MCF 10A (cell line): Measurements from ENCODE around the gene CLIP3. TPM values are rescaled to one million over a fixed set of nuclear protein-coding genes. Genes with fewer than 3 reads are reported as not detected.
"Not testable (repeated sequence)": the region's sequence is repeated elsewhere in the genome, so short reads cannot be mapped to it uniquely, and the experiment has no call there.

Experiments
- BruUV-seq: library from RNA; stranded (reverse); fragments of 400-500 nt; replicated peaks from 2 replicates; lab custom pipeline; 2021; lab: Mats Ljungman, UMichigan
- CTCF ChIA-PET: fragments of 300-600 bp; sonication (Branson Sonifier 250); formaldehyde crosslinking; extraction: SDS; loops from one replicate; lab custom pipeline; 2021; ENCODE audit warnings: antibody characterized with exemption, inconsistent platforms; lab: Yijun Ruan, JAX
- POLR2A ChIA-PET: fragments of 300-600, 350-650 bp; sonication (Branson Sonifier 250); formaldehyde crosslinking; extraction: SDS; loops from one replicate; lab custom pipeline; 2020; ENCODE audit warnings: antibody characterized with exemption, inconsistent platforms; lab: Yijun Ruan, JAX
- DNase-seq: peaks from one replicate; pipeline ENCODE4 v3.0.0-alpha.2; 2018; ENCODE audit not compliant: unreplicated experiment
- H3K27ac Mint-ChIP-seq: one replicate; pipeline ENCODE4 v1.8.0; 2022; ENCODE audit warnings: mild to moderate bottlenecking, low read depth, mixed read lengths; ENCODE audit not compliant: unreplicated experiment
- H3K27me3 Mint-ChIP-seq: one replicate; pipeline ENCODE4 v1.8.0; 2022; ENCODE audit warnings: mixed read lengths; ENCODE audit not compliant: insufficient read depth, unreplicated experiment
- H3K36me3 Mint-ChIP-seq: one replicate; pipeline ENCODE4 v1.8.0; 2022; ENCODE audit warnings: mild to moderate bottlenecking, moderate library complexity, mixed read lengths; ENCODE audit not compliant: insufficient read depth, unreplicated experiment
- H3K4me1 Mint-ChIP-seq: one replicate; pipeline ENCODE4 v1.8.0; 2022; ENCODE audit warnings: mixed read lengths; ENCODE audit not compliant: insufficient read depth, unreplicated experiment
- H3K4me3 Mint-ChIP-seq: one replicate; pipeline ENCODE4 v1.8.0; 2022; ENCODE audit warnings: mild to moderate bottlenecking, moderate library complexity, mixed read lengths; ENCODE audit not compliant: unreplicated experiment
- H3K9me3 Mint-ChIP-seq: one replicate; pipeline ENCODE4 v1.8.0; 2022; ENCODE audit warnings: mixed read lengths; ENCODE audit not compliant: unreplicated experiment
- CTCF ChIP-seq: fragments of 200-600 bp; IDR thresholded peaks from one replicate; pipeline ENCODE4 v1.8.0; 2022; ENCODE audit warnings: antibody characterized with exemption, mild to moderate bottlenecking; ENCODE audit not compliant: unreplicated experiment
- intact Hi-C: fragments of 100-400 bp; cut with micrococcal nuclease; formaldehyde crosslinking; loops from 2 replicates; pipeline ENCODE4 v1.14.1; 2022
- total RNA-seq: library from RNA; stranded (reverse); gene quantifications from 2 replicates; pipeline ENCODE4 v1.2.3, GENCODE V29; 2022

CLIP3 gene
- total RNA-seq, 1 experiment from 2014 or later: 1.2 TPM

DNA sequence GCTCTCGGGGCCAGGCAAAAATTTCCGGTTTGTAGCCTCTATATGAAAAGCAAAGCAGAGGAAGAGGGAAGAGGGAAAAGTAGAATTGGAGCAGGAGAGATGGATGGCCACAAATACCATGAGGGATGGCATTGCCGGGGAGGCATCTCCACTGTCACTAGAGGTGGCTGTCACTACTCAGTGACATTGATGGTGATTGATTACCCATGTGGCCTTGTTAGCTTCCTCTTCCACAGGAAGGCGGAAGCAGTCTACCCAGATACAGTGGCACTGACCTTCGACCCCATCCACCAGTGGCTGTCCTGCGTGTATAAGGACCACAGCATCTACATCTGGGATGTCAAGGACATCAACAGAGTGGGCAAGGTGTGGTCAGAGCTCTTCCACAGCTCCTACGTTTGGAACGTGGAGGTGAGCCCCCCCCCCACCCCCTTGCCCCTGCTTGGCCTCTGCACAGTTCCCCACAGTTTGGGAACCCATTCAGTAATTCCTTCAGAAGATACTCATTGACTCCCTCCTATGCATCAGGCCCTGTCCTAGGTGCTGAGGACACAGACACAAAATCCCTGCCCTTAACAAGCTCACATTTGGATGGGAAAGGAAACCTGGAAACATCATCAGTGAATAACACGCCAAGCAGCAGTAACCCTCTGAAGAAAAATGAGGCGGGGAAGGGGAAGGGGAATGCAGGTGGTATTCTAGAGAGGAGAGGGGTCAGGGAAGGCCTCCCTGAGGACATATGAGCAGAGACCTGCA is 40.6 kb upstream of the CLIP3 start:
- Mint-ChIP-seq H3K36me3 (peaks cover 16% of the 10 kb centered on the region), H3K9me3 (no peaks in the 10 kb centered on the region), H3K27ac (no peak overlapping the region), H3K4me3 (no peak overlapping the region), H3K27me3 (no peaks in the 10 kb centered on the region), H3K4me1 (peaks cover 16% of the 10 kb centered on the region)
- ChIA-PET CTCF (interaction anchor here (0.7 to 0.8 kb wide), 2 partner anchors 117 to 849 kb away, joined by 3 to 5 read pairs; no protein-coding TSS in a partner anchor), POLR2A (no interaction called here)
- no TSS peak for BruUV-seq
- no peak for TF ChIP-seq CTCF
- DNase-seq: no peak
- intact Hi-C loops: no loop called here

GRCh38 chr19:36072081-36072480 is 39.4 kb upstream of the CLIP3 start:
- H3K27me3 Mint-ChIP-seq: no peaks in the 10 kb centered on the region
- H3K36me3 Mint-ChIP-seq: peaks cover 9% of the 10 kb centered on the region
- no peaks in the 10 kb centered on the region for H3K9me3 Mint-ChIP-seq
- DNase-seq: no peak
- POLR2A ChIA-PET: no interaction called here
- H3K4me3 Mint-ChIP-seq: no peak overlapping the region
- no peak for TF ChIP-seq CTCF
- intact Hi-C loops: no loop called here
- CTCF ChIA-PET: interaction anchor here (0.5 kb wide), 1 partner anchor 201 kb away, joined by 4 read pairs; no protein-coding TSS in a partner anchor
- no peak overlapping the region for H3K27ac Mint-ChIP-seq
- no TSS peak for BruUV-seq
- H3K4me1 Mint-ChIP-seq: peaks cover 16% of the 10 kb centered on the region

- H3K27ac Mint-ChIP-seq, intact Hi-C loops, H3K9me3 Mint-ChIP-seq, H3K4me3 Mint-ChIP-seq, BruUV-seq, CTCF ChIA-PET, H3K27me3 Mint-ChIP-seq, DNase-seq, POLR2A ChIA-PET: not testable (repeated sequence)
- Mint-ChIP-seq H3K4me1 (peaks cover 16% of the 10 kb centered on the region), H3K36me3 (peaks cover 14% of the 10 kb centered on the region)
These were observed 36.3 kb upstream of the CLIP3 start for GRCh38 chr19:36068810-36069499.

DNA sequence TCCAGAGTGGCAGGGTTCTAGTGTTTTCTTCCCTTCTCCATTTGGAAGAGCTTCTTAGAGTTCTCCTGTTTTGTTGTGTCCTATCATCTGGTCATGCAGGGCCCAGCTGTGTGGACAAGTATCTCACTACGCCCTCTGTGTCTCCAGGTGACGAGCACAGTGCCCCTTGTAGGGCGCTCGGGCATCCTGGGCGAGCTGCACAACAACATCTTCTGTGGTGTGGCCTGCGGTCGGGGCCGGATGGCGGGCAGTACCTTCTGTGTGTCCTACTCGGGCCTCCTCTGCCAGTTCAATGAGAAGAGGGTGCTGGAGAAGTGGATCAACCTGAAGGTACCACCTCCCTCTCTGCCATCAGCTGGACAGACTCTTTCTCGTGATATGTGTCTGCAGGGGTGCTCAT is 35.0 kb upstream of the CLIP3 start:
- intact Hi-C loops: no loop called here
- CTCF ChIA-PET: interaction anchor here (0.6 to 1.1 kb wide), 4 partner anchors 8 to 263 kb away, joined by 3 to 4 read pairs (median 3); no protein-coding TSS in a partner anchor
- BruUV-seq: no TSS peak
- Mint-ChIP-seq H3K36me3 (peaks cover 14% of the 10 kb centered on the region), H3K4me1 (peaks cover 16% of the 10 kb centered on the region), H3K4me3 (no peak overlapping the region), H3K27me3 (no peaks in the 10 kb centered on the region), H3K9me3 (no peaks in the 10 kb centered on the region), H3K27ac (no peak overlapping the region)
- POLR2A ChIA-PET: no interaction called here
- TF ChIP-seq CTCF: no peak
- no peak for DNase-seq
